Skin of body (tissue), 2 donors: Measurements from ENCODE around the gene EPN1. TPM values are rescaled to one million over a fixed set of nuclear protein-coding genes. Genes with fewer than 3 reads are reported as not detected.

Source experiments
- DNase-seq: peaks from one replicate; lab custom pipeline; 2025; lab: John Stamatoyannopoulos, UW
- total RNA-seq: library from RNA; depleted of rRNA; stranded (reverse); fragments of >200 nt; gene quantifications from one replicate; pipeline ENCODE4 v1.2.3, GENCODE V29; 2014

Gene EPN1
- total RNA-seq, 1 donor from 2014 or later = 20.8 TPM

DNA sequence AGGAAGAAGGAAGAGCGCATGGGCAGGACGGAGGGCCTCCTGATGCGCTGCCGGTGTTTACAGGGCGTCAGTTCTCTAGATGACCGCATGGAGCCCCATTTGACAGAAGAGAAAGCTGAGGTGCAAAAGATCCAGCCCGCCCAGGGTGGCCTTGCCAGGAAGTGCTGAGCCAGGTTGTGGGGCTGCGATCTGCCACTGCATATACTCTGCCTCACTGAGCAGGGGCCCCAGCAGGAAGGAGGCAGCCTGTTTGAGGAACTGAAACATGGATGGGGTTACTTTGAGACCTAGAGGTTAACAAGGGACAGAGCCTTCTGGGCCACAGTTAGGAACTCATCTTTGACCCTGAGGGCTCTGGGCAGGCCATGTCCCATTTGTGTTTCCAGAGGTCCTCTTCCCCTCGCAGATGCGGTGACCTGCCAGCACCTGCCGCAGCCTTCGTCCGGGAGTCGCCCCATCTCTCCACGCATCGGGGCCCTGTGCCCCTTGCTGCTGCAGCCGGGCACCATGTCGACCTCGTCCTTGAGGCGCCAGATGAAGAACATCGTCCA, 3.2 kb downstream of the EPN1 start:
- peak; percentile 16 for DNase-seq

DNA sequence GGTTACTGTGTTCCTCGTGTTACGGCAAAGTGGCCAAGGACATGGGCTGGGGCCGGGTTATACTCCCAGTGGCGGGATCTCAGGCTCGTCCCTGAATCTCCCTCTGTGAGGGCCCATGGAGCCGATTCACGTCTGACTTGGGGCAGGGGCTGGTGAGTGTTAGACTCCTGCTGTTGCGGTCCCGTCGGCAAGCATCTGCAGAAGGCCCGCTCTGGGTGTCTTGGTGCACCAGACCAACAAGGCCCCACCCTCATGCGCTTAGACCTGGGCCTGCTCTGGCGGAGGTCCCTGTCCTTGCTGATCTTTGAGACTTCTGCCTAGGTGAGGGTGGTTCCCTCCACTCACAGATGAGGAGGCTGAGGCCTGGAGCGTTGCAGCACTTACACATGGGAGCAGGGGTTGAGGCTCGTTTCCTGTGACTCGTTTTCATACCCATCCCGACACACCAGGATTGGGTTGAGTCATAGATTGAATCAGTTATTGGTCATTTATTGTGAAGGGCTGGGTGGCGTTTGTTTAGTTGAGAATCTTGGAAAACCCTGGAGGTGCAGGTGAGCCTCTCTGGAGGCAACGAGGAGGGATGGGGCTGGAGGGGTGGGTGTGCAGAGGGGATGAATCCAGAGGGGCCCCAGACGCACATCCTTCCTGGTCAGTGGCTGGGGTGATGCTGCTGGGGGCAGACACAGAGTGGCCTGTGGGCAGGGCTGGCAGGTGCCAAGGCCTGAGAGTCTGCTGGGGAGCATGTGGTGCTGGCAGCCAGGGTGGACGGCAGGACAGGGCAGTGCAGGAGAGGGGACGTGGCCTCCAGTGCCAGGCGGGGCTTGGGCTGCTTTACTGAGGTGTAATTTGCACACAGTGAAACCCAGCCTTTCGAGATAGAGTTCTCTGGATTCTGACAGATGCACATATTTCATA, 4.6 kb downstream of the EPN1 start:
- DNase-seq = no peak

GRCh38 chr19:55680339-55681130, 5.5 kb downstream of the EPN1 start:
- DNase-seq = no peak

GRCh38 chr19:55681131-55682092, 6.4 kb downstream of the EPN1 start:
- DNase-seq = no peak

- DNase-seq = no peak
These were observed 8.6 kb downstream of the EPN1 start for GRCh38 chr19:55683449-55684261.

- DNase-seq = no peak
These were observed 10.1 kb downstream of the EPN1 start for GRCh38 chr19:55684946-55685681.

- DNase-seq = no peak
These were observed 10.8 kb downstream of the EPN1 start for GRCh38 chr19:55685776-55686175.

DNA sequence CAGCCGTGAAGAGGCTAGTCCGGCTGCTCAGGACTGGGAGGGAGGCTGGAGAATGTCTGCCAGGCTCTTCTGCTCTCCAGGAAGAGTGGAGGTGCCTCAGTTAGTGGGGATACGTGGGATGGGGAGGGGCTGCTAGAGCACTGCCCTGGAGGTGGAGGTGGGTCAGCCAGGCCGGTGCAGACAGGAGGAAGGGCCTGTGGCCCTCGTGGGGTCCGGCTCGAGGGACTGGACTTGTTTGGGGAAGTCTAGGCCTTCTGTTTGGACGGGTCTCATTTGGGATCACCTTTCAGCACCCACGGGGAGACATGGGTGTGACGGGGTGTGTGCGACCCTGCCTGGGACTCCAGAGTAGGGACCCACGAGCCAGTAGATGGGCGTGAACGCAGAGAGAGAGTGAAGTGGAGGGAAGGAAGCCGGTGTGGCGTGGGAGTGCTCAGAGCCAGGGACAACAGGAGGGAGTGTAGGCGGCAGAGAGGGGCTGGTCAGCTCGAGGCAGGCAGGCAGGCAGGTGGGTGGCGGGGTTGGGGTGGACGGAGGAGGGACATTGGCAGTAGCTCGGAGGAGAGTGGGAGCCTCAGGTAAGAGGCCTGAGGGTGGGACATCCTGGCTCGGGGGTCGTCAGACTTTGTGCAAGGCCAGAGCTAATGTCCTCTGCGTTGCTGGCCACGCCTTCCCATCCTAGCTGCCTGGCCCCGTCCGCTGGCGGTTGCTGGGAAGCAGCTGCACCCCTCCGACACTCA, 11.5 kb downstream of the EPN1 start:
- DNase-seq = no peak

DNA sequence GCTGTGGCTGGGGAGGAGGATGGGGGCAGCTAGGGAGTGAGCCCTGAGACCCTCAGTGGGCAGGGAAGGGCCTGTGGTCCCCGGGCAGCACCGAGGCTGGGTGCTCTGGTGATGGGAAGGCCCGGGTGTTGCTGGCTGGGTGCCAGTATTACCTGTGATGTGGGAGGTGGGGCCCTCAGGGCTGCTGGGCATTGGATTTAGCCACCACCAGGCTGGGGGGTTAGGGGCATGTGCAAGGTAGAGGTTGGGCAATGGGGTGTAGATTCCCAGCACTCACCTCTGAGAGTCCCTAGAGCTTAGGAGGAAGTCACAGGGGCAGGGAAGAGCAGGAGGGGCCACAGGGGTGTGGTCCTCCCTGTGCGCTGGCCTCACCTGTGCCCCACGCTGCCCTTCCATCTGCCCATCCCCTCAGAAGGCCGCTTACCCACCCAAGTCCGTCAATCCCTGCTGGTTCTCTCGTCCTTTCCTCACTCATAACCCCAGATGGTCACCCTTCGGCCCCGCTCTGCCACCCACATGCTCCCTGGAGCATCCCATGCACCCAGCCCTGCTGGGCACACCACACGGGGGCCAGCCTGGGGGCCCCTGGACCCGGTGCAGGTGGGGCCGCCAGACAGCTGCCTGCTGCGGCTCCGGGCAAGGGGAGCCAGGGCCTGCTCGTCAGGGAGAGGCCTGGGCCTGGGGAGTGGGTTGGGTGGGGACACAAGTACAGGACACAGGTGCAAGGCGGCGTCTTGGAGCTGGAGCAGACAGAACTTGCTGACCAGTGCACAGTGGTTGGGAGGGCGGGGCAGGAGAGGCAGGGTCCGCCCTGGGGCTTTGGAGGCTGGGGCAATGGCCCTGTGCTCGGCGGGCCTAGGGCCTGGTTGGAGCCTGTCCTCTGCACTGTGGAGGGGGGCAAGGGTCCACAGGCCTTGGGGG, 12.5 kb downstream of the EPN1 start:
- DNase-seq = no peak

DNA sequence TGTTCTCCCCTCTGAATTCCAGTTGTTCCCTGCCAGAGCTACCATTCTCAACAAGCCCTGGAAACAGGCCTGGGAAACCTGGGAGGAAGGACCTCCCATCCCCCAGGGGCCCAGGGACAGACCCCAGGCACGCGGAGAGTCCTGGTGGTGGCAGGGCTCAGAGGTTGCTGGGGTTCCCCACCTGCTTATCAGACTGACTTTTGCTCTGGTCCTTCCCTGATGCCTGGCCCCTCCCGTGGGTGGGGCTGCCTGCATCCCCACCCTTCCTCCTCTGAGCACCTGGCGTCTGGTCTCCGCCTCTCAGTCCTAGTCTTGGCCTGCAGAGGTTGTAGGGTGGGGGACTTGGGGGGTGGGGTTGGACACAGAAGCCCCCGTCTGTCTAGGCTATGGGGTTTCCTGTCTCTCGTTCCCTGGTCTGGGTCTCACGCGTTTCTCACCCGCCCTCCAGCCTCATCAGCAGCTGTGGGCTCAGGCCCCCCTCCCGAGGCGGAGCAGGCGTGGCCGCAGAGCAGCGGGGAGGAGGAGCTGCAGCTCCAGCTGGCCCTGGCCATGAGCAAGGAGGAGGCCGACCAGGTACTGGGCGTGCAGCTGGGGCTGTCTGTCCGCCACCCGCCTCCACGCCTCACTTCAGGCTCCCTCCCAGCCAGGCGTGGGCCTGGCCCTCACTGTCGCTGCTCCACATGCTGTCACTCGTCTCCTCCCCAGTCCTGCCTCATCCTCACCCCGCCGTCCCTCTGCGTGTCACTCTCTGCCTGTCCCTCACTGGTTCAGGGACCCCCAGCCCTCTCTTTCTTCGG, 13.6 kb downstream of the EPN1 start:
- DNase-seq = no peak

DNA sequence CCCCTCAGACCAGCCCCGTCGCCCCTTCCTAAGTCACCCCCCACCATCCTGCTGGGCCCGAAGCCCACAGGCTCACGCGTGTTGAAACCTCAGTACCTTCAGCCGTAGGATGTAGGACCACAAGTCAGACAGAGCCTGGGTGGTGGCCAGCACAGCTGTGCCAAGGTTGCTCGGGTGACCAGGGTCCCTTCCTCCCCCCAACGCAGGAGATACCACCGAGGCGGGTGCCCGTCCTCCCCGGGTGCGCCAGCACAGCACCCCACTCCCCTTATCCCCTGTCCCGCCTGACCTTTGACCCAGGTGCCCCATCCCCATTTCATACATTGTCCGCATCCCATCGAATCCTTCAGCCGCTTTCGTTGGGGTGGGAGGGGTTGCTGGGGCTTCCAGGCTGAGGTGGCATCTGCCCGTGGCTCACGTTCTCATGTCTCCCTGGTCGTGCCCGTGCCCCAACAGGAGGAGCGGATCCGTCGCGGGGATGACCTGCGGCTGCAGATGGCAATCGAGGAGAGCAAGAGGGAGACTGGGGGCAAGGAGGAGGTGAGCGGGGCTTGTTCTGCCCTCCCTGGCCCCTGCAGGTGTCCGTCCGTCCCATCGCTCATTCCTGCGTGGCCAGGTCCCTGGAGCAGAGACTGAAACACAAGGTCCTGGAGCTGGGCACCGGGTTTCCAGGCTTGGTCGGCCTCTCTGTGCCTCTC, 14.5 kb downstream of the EPN1 start:
- DNase-seq = no peak

DNA sequence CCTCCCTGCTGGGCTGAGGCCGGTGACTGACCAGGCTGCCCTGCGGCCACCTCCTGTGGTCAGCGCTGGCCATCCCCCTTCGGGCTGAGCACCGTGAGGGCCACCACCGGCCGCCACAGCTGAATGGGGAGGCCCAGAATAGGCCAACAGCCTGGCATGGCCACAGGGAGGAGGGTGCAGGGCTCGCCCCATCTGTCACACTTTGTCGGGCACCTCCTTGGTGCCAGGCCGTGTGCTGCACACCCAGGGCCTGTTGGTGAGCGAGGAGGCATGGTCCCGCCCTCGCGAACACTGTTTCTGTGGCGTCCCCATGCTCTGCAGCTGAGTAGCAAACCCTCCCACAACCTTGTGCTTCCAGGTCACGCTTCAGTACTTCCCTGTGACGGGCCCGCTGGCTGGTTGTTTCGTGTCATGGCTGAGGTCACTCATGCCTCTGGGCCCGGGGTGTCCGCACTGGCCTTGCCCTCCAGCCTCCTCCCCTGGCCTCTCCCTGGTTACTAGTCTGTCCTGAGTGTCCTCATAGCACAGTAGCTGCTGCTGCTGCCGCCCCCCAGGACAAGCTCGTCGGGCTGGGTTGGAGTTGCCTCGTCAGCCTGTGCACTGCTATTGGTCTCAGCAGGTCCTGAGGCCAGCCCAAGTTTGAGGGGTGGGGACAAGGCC, 15.2 kb downstream of the EPN1 start:
- DNase-seq = no peak

- DNase-seq = no peak
These were observed 15.9 kb downstream of the EPN1 start for GRCh38 chr19:55690769-55691545.

GRCh38 chr19:55691561-55692481, 16.8 kb downstream of the EPN1 start:
- DNase-seq = no peak
